Activated CD4-positive, CD25-positive, alpha-beta regulatory T cell (primary cell): ENCODE results near the gene THAP5.
A peak's percentile ranks its signal among the peaks of the same experiment; 100 is the strongest.

Source experiments
- DNase-seq, 4 experiments: peaks; one replicate each; lab custom pipeline; 2025; lab: John Stamatoyannopoulos, UW

THAP5 gene

GRCh38 chr7:108569381-108570145 is at the start of gene THAP5, which contains the start of gene DNAJB9:
THAP5 (minus strand) TSS chr7:108569706; CDS start chr7:108569569, 137 bp downstream.
DNAJB9 (plus strand) TSS chr7:108569874; CDS start chr7:108571727, 1,853 bp downstream.
- peak; percentile 97 to 99 (median 98) for DNase-seq

GRCh38 chr7:108618056-108618455 is 48.5 kb upstream of the THAP5 start:
- DNase-seq = no peak

- no peak for DNase-seq
Observed at GRCh38 chr7:108614896-108615295, 45.4 kb upstream of the THAP5 start.

GRCh38 chr7:108613949-108614381 is 44.5 kb upstream of the THAP5 start:
- no peak for DNase-seq

- DNase-seq = no peak
Observed at GRCh38 chr7:108613147-108613948, 43.8 kb upstream of the THAP5 start.

- DNase-seq = no peak
Observed at GRCh38 chr7:108611268-108611667, 41.8 kb upstream of the THAP5 start.

- no peak for DNase-seq
Observed at GRCh38 chr7:108609643-108610042, 40.1 kb upstream of the THAP5 start.

GRCh38 chr7:108605559-108606201 is 36.2 kb upstream of the THAP5 start:
- DNase-seq = no peak

GRCh38 chr7:108604307-108605077 is 35.0 kb upstream of the THAP5 start:
- no peak for DNase-seq

GRCh38 chr7:108603656-108604306 is 34.3 kb upstream of the THAP5 start:
- no peak for DNase-seq

- no peak for DNase-seq
Observed at GRCh38 chr7:108600399-108600798, 30.9 kb upstream of the THAP5 start.

- DNase-seq = no peak
Observed at GRCh38 chr7:108598914-108599580, 29.5 kb upstream of the THAP5 start.

- DNase-seq = no peak
Observed at GRCh38 chr7:108598153-108598552, 28.6 kb upstream of the THAP5 start.

GRCh38 chr7:108596560-108596959 is 27.1 kb upstream of the THAP5 start:
- no peak for DNase-seq

GRCh38 chr7:108592646-108593201 is 23.2 kb upstream of the THAP5 start:
- no peak for DNase-seq

- no peak for DNase-seq
Observed at GRCh38 chr7:108590606-108591005, 21.1 kb upstream of the THAP5 start.

GRCh38 chr7:108589874-108590273 is 20.4 kb upstream of the THAP5 start:
- no peak for DNase-seq

- no peak for DNase-seq
Observed at GRCh38 chr7:108589199-108589598, 19.7 kb upstream of the THAP5 start.

GRCh38 chr7:108586274-108586710 is 16.8 kb upstream of the THAP5 start:
- DNase-seq = no peak

- DNase-seq = no peak
Observed at GRCh38 chr7:108585843-108586242, 16.3 kb upstream of the THAP5 start.
